GM23338 (cell line): ENCODE data around the gene SLC45A1. TPM values are rescaled to one million over a fixed set of nuclear protein-coding genes. Genes with fewer than 3 reads are reported as not detected.
A peak's percentile ranks its signal among the peaks of the same experiment; 100 is the strongest.

ENCODE experiments used
- ATAC-seq: fragments of 200-7000 bp; cut with Tn5 transposase; 3 replicates; pipeline ENCODE4 v1.9.1; 2020
- DNase-seq: peaks from one replicate; pipeline ENCODE4 v3.0.0-alpha.2; 2015; ENCODE audit warnings: low spot score
- H2AFZ ChIP-seq: fragments of 200-600 bp; sonication (generic); 2 replicates; pipeline ENCODE4 v1.8.0; 2016; ENCODE audit warnings: antibody characterized with exemption, mild to moderate bottlenecking, moderate library complexity
- H3F3A ChIP-seq: fragments of 200-600 bp; sonication (generic); replicated peaks from 2 replicates; pipeline ENCODE4 v1.8.0; 2017; ENCODE audit warnings: antibody characterized with exemption, mixed run types, low read depth
- H3K27ac ChIP-seq: fragments of 200-600 bp; sonication (generic); 2 replicates; pipeline ENCODE4 v1.6.1; 2016; ENCODE audit warnings: low read depth
- H3K27me3 ChIP-seq: fragments of 200-600 bp; sonication (generic); 2 replicates; pipeline ENCODE4 v1.8.0; 2016; ENCODE audit warnings: mild to moderate bottlenecking, mixed run types, moderate library complexity; ENCODE audit not compliant: insufficient read depth
- H3K36me3 ChIP-seq: fragments of 200-600 bp; sonication (generic); 2 replicates; pipeline ENCODE4 v1.8.0; 2016; ENCODE audit warnings: mild to moderate bottlenecking; ENCODE audit not compliant: insufficient read depth
- H3K4me1 ChIP-seq: fragments of 200-600 bp; sonication (generic); 2 replicates; pipeline ENCODE4 v1.8.0; 2016; ENCODE audit warnings: mild to moderate bottlenecking, moderate library complexity; ENCODE audit not compliant: insufficient read depth
- H3K4me2 ChIP-seq: fragments of 200-600 bp; sonication (generic); 2 replicates; pipeline ENCODE4 v1.7.1; 2017; ENCODE audit warnings: mixed run types
- H3K4me3 ChIP-seq: fragments of 200-600 bp; sonication (generic); 2 replicates; pipeline ENCODE4 v1.6.1; 2016; ENCODE audit warnings: mixed run types
- H3K79me2 ChIP-seq: fragments of 200-600 bp; sonication (generic); replicated peaks from 2 replicates; pipeline ENCODE4 v1.8.0; 2017; ENCODE audit warnings: mild to moderate bottlenecking; ENCODE audit not compliant: insufficient read depth
- H3K9me2 ChIP-seq: fragments of 200-600 bp; sonication (generic); 2 replicates; pipeline ENCODE4 v1.8.0; 2017; ENCODE audit not compliant: insufficient read depth
- H4K20me1 ChIP-seq: fragments of 200-600 bp; sonication (generic); replicated peaks from 2 replicates; pipeline ENCODE4 v1.8.0; 2017; ENCODE audit warnings: mild to moderate bottlenecking; ENCODE audit not compliant: insufficient read depth
- H3K27ac Mint-ChIP-seq: 2 replicates; pipeline ENCODE4 v1.8.0; 2020; ENCODE audit warnings: inconsistent platforms, mild to moderate bottlenecking, moderate library complexity, mixed read lengths
- H3K27me3 Mint-ChIP-seq: 3 replicates; pipeline ENCODE4 v1.8.0; 2022; ENCODE audit warnings: low read depth, mild to moderate bottlenecking, moderate library complexity, mixed read lengths, inconsistent platforms; ENCODE audit not compliant: insufficient read depth, poor library complexity
- H3K36me3 Mint-ChIP-seq: 3 replicates; pipeline ENCODE4 v1.8.0; 2021; ENCODE audit warnings: low read depth, mild to moderate bottlenecking, inconsistent platforms, moderate library complexity, mixed read lengths
- H3K4me1 Mint-ChIP-seq: 3 replicates; pipeline ENCODE4 v1.8.0; 2020; ENCODE audit warnings: mild to moderate bottlenecking, inconsistent platforms, mixed read lengths
- H3K4me3 Mint-ChIP-seq: 3 replicates; pipeline ENCODE4 v1.8.0; 2021; ENCODE audit warnings: moderate library complexity, mild to moderate bottlenecking, inconsistent platforms, mixed read lengths
- H3K9me3 Mint-ChIP-seq: 3 replicates; pipeline ENCODE4 v1.8.0; 2020; ENCODE audit warnings: moderate library complexity, mild to moderate bottlenecking, inconsistent platforms, mixed read lengths
- CREB1 ChIP-seq: fragments of 250-450 bp; sonication (Bioruptor Pico); IDR thresholded peaks from 2 replicates; pipeline ENCODE4 v1.5.0; 2020; ENCODE audit warnings: low read depth, mild to moderate bottlenecking, moderate library complexity
- CTCF ChIP-seq, 2 experiments: fragments of 200-600 bp in 1 of 2; sonication (generic) in 1 of 2; conservative IDR thresholded peaks; 2 replicates each; pipeline versions ENCODE4 v1.5.1 to v1.6.1; 2016 to 2017; ENCODE audit warnings: antibody characterized with exemption in 2 of 2, low read depth in 2 of 2, mild to moderate bottlenecking in 2 of 2, moderate library complexity in 1 of 2
- ETS1 ChIP-seq: IDR thresholded peaks from 2 replicates; pipeline ENCODE4 v1.6.1; 2016; ENCODE audit warnings: antibody characterized with exemption
- EZH2 ChIP-seq: fragments of 200-600 bp; sonication (generic); IDR thresholded peaks from one replicate; pipeline ENCODE4 v1.8.0; 2017; ENCODE audit warnings: antibody characterized with exemption, mild to moderate bottlenecking, low read depth; ENCODE audit not compliant: unreplicated experiment
- EZH2phosphoT487 ChIP-seq: fragments of 200-600 bp; sonication (generic); IDR thresholded peaks from one replicate; pipeline ENCODE4 v1.8.1; 2018; ENCODE audit warnings: antibody characterized with exemption; ENCODE audit not compliant: unreplicated experiment
- JUNB ChIP-seq: IDR thresholded peaks from one replicate; pipeline ENCODE4 v1.6.1; 2016; ENCODE audit warnings: antibody characterized with exemption; ENCODE audit not compliant: unreplicated experiment
- NANOG ChIP-seq: IDR thresholded peaks from 2 replicates; pipeline ENCODE4 v1.6.1; 2016; ENCODE audit warnings: antibody characterized with exemption, borderline replicate concordance
- POLR2AphosphoS5 ChIP-seq: IDR thresholded peaks from 2 replicates; pipeline ENCODE4 v1.6.1; 2016; ENCODE audit warnings: antibody characterized with exemption, low read depth
- STAT1 ChIP-seq: IDR thresholded peaks from one replicate; pipeline ENCODE4 v1.6.1; 2016; ENCODE audit warnings: antibody characterized with exemption; ENCODE audit not compliant: unreplicated experiment
- ZNF114 ChIP-seq: fragments of 250-450 bp; sonication (Bioruptor Pico); IDR thresholded peaks from 2 replicates; pipeline ENCODE4 v1.5.0; 2020; ENCODE audit warnings: mild to moderate bottlenecking, moderate library complexity
- ZNF331 ChIP-seq: fragments of 250-450 bp; sonication (Bioruptor Pico); IDR thresholded peaks from 2 replicates; pipeline ENCODE4 v1.5.0; 2020; ENCODE audit warnings: low read depth, mild to moderate bottlenecking, moderate library complexity
- polyA plus RNA-seq: library from polyadenylated mRNA; unstranded; fragments of >200 nt; fragmentation: Nextera tagmentation; extraction: Ambion mirVana; gene quantifications from 2 replicates; pipeline ENCODE4 v1.2.1, GENCODE V29; 2016
- total RNA-seq: library from RNA; depleted of rRNA; stranded (reverse); fragments of >200 nt; shearing (Covaris generic); gene quantifications from 2 replicates; pipeline ENCODE4 v1.2.3, GENCODE V29; 2014
- TF ChIP-seq, protein P1 (sequence below): IDR thresholded peaks from one replicate; pipeline ENCODE4 v1.6.1; 2018; ENCODE audit warnings: antibody characterized with exemption; ENCODE audit not compliant: unreplicated experiment

Gene SLC45A1
- total and polyA plus RNA-seq, 2 experiments from 2014 or later, result 1.3 to 2.3 TPM

DNA sequence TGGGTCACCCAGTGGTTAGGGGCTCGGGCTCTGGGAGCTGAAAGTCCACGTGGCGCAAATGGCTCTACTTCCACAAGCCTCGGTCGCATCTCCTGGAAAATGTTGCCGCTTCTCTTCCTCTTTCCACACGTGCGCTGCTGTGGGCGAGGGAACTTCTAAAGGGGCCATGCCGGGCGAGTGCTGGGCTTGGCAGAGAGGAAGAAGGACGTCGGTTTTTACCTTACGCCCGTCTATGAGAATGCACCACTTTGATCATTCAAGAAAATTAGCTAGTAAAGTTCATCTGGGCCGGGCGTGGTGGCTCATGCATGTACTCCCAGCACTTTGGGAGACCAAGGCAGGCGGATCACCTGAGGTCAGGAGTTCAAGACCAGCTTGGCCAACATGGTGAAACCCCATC lies 10.4 kb downstream of the SLC45A1 start (continued):
- TF ChIP-seq ZNF331 (CRISPR knock-in tag), result no peak
- TF ChIP-seq CREB1, result no peak
- no peak for TF ChIP-seq EZH2phosphoT487
- TF ChIP-seq STAT1, result no peak
- TF ChIP-seq, protein P1, sequence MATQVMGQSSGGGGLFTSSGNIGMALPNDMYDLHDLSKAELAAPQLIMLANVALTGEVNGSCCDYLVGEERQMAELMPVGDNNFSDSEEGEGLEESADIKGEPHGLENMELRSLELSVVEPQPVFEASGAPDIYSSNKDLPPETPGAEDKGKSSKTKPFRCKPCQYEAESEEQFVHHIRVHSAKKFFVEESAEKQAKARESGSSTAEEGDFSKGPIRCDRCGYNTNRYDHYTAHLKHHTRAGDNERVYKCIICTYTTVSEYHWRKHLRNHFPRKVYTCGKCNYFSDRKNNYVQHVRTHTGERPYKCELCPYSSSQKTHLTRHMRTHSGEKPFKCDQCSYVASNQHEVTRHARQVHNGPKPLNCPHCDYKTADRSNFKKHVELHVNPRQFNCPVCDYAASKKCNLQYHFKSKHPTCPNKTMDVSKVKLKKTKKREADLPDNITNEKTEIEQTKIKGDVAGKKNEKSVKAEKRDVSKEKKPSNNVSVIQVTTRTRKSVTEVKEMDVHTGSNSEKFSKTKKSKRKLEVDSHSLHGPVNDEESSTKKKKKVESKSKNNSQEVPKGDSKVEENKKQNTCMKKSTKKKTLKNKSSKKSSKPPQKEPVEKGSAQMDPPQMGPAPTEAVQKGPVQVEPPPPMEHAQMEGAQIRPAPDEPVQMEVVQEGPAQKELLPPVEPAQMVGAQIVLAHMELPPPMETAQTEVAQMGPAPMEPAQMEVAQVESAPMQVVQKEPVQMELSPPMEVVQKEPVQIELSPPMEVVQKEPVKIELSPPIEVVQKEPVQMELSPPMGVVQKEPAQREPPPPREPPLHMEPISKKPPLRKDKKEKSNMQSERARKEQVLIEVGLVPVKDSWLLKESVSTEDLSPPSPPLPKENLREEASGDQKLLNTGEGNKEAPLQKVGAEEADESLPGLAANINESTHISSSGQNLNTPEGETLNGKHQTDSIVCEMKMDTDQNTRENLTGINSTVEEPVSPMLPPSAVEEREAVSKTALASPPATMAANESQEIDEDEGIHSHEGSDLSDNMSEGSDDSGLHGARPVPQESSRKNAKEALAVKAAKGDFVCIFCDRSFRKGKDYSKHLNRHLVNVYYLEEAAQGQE, result no peak

GRCh38 chr1:8329439-8329838 lies 11.5 kb downstream of the SLC45A1 start:
- H3K27me3 ChIP-seq, result no peaks in the 10 kb centered on the region
- Mint-ChIP-seq H3K27ac (no peak overlapping the region), H3K36me3 (no peaks in the 10 kb centered on the region; the same call in 2 of the 3 replicates), H3K4me1 (no peaks in the 10 kb centered on the region; the same call in 2 of the 3 replicates), H3K27me3 (peaks cover 9% of the 10 kb centered on the region), H3K4me3 (no peak overlapping the region), H3K9me3 (no peaks in the 10 kb centered on the region)
- TF ChIP-seq ZNF331 (CRISPR knock-in tag) (no peak), CREB1 (no peak), EZH2 (no peak), POLR2AphosphoS5 (no peak), STAT1 (no peak)
- no peak overlapping the region for H2AFZ ChIP-seq
- no peak for DNase-seq
- no peak overlapping the region for H3K4me3 ChIP-seq
- no peaks in the 10 kb centered on the region for H3K79me2 ChIP-seq
- ATAC-seq, result no peak; the same call in 1 of the 3 replicates
- H3F3A ChIP-seq, result no peaks in the 10 kb centered on the region
- no peaks in the 10 kb centered on the region for H4K20me1 ChIP-seq
- no peak overlapping the region for H3K27ac ChIP-seq
- H3K4me2 ChIP-seq, result no peak overlapping the region
- no peaks in the 10 kb centered on the region for H3K36me3 ChIP-seq
- no peaks in the 10 kb centered on the region for H3K9me2 ChIP-seq
- H3K4me1 ChIP-seq, result no peaks in the 10 kb centered on the region

- H3K27ac ChIP-seq, result no peak overlapping the region
- H3K79me2 ChIP-seq, result no peaks in the 10 kb centered on the region
- no peaks in the 10 kb centered on the region for H3F3A ChIP-seq
- no peaks in the 10 kb centered on the region for H4K20me1 ChIP-seq
- H3K4me1 Mint-ChIP-seq, result no peaks in the 10 kb centered on the region; the same call in 2 of the 3 replicates
- no peaks in the 10 kb centered on the region for H3K4me1 ChIP-seq
- H3K9me2 ChIP-seq, result no peaks in the 10 kb centered on the region
- H3K36me3 ChIP-seq, result no peaks in the 10 kb centered on the region
- no peak overlapping the region for H3K4me3 Mint-ChIP-seq
- no peak overlapping the region for H3K4me3 ChIP-seq
- H3K4me2 ChIP-seq, result no peak overlapping the region
- no peak overlapping the region for H3K27ac Mint-ChIP-seq
- H3K36me3 Mint-ChIP-seq, result no peaks in the 10 kb centered on the region; the same call in 2 of the 3 replicates
- ATAC-seq (peak; percentile 17; the same call in 2 of the 3 replicates), DNase-seq (no peak)
- peaks cover 8% of the 10 kb centered on the region for H3K27me3 Mint-ChIP-seq
- no peaks in the 10 kb centered on the region for H3K27me3 ChIP-seq
- H2AFZ ChIP-seq, result no peak overlapping the region
- no peaks in the 10 kb centered on the region for H3K9me3 Mint-ChIP-seq
- TF ChIP-seq ZNF114 (CRISPR knock-in tag), result no peak
- no peak for TF ChIP-seq EZH2phosphoT487
- TF ChIP-seq CTCF (conservative IDR thresholded peaks at IDR 0.05; ENCODE audit: low read depth in 2 of 2), result no peak
- TF ChIP-seq, protein P1, result no peak
- TF ChIP-seq NANOG, result no peak
- TF ChIP-seq POLR2AphosphoS5, result no peak
- no peak for TF ChIP-seq CREB1
- TF ChIP-seq EZH2, result no peak
- TF ChIP-seq ETS1, result no peak
- TF ChIP-seq JUNB, result no peak
- no peak for TF ChIP-seq ZNF331 (CRISPR knock-in tag)
Observed at GRCh38 chr1:8329858-8330257, 11.9 kb downstream of the SLC45A1 start.
